ENCODE data around the gene SLC6A13.

DNA sequence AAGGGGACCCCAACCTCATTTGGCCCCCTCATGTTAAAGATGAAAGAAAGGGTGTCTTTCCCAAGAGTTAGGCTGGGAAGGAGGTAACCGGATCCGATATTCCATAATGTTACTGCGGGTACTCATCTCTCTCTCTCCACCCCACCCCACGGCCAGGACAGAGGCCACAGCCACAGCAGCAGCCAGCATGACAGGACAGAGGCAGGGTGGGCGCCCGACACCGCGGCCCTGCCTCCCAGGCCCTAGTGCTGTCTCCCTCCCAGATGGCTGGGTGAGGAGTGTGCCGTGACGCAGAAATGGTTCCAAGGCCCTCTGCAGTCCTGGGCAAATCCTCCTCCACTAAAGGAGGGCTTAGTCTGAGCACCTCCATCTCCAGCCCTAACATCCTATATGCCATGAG lies 54.8 kb downstream of the SLC6A13 start:
- TF ChIP-seq, protein P1, sequence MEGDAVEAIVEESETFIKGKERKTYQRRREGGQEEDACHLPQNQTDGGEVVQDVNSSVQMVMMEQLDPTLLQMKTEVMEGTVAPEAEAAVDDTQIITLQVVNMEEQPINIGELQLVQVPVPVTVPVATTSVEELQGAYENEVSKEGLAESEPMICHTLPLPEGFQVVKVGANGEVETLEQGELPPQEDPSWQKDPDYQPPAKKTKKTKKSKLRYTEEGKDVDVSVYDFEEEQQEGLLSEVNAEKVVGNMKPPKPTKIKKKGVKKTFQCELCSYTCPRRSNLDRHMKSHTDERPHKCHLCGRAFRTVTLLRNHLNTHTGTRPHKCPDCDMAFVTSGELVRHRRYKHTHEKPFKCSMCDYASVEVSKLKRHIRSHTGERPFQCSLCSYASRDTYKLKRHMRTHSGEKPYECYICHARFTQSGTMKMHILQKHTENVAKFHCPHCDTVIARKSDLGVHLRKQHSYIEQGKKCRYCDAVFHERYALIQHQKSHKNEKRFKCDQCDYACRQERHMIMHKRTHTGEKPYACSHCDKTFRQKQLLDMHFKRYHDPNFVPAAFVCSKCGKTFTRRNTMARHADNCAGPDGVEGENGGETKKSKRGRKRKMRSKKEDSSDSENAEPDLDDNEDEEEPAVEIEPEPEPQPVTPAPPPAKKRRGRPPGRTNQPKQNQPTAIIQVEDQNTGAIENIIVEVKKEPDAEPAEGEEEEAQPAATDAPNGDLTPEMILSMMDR (IDR thresholded peaks at IDR 0.05; ENCODE audit: low read depth, low read length, missing input control), result no peak
- TF ChIP-seq SP1 (IDR thresholded peaks at IDR 0.05), result no peak
- TF ChIP-seq, protein P2, sequence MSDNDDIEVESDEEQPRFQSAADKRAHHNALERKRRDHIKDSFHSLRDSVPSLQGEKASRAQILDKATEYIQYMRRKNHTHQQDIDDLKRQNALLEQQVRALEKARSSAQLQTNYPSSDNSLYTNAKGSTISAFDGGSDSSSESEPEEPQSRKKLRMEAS (IDR thresholded peaks at IDR 0.05), result no peak

All from liver (tissue), 3 donors.